ENCODE measurements around the gene UBE4B.

Gene UBE4B

GRCh38 chr1:10114746-10115145 is 82.0 kb downstream of the UBE4B start:
- DNase-seq (ENCODE audit: low read depth in 2 of 2): no peak

DNA sequence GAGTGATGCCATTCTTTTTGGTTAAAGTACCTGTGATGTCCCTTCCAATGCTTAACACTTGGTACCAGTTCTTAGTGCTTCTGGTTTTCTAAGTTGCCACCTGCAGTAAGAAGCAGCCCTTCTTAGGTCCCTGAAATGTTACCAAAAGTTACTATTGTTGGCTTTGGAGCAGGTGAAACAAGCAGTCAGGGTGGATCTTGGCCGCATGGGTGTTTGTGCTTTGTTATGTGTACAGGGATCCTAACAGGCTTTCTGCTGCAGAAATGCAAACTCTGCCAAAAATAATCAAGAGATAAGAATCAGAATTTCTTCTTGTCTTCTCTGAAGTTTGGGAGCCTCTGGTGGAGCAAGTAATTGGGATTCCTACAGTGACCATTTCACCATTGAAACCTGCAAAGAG is 84.4 kb downstream of the UBE4B start:
- no peak for DNase-seq (ENCODE audit: low read depth in 2 of 2)

DNA sequence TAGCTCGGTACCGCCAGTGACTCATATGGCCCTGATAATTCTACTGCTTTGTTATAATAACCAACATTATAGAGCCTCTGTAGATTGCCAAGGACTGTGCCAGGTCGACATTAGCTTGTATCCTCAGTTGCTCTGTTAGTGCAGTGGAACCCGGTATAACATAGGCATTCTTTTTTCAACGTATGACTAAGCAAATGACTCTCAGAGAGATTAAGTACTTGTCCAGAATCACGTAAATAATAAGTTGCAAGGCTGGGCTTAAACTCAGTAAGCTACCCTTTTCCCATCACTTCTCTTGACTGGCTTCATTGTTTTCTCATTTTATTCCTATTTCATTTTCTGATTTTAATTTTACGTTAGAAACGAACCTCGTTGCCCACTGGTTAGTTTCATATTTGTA is 85.1 kb downstream of the UBE4B start:
- no peak for DNase-seq (ENCODE audit: low read depth in 2 of 2)

DNA sequence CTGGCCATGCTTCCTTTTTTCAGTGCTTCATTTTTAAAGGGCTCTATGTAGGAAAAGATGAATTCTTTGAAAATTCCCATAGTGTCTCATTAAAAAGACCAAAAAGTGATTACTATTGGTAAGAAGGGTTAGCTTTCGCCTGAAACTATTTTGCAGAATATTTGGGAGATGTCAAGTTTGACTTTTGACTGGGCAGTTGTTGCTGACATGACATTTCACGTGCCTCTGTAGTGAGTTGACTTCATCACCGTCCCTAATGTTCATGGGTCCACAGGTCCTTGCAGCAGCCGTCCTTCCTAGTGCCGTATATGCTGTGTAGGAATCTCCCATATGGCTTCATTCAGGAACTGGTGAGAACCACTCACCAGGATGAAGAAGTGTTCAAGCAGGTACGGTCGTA is 88.9 kb downstream of the UBE4B start:
- no peak for DNase-seq (ENCODE audit: low read depth in 2 of 2)

DNA sequence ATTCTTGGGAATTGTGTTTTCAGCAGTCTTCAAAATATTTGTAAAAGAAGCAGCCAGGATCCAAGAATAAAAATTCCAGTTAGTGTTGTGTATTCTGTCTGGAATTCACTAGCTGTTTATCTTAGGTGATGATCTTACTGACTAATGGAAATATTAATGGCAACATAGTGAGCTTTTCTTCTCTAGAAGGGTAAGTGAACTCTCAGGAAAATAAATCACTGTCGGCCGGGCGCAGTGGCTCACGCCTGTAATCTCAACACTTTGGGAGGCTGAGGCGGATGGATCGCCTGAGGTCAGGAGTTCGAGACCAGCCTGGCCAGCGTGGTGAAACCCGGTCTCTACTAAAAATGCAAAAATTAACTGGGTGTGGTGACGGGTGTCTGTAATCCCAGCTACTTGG is 90.2 kb downstream of the UBE4B start:
- no peak for DNase-seq (ENCODE audit: low read depth in 2 of 2)

DNA sequence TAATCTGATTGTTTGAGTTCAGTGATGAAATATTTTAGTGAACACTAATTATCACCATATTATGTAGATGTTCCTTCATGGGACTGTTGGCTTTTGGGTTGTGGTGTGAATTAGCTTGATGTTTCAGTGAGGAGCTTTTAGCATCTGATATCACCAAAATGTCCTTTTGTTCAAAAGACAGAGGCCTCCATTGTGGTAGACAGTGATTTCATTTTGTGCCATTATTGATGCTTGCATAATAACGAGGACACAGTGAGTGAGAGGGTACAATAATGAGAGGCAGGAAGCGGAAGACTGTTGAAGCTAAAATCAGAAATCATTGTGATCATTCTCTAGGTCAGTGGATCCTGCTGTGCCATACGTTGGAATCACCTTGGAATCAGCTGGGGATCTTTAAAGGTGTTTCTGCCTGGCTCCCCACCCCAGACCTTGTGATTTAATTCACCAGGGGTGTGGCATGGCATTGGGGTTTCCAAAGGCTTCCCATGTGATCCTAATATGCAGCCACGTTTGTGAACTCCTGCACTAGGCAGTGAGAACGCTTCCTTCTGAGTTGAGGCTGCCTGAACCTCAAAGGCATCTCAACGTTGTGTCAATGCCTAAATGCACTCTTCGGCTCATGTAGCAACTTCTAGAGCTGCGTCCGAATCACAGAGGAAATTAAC is 95.5 kb downstream of the UBE4B start:
- DNase-seq (ENCODE audit: low read depth in 2 of 2): no peak

DNA sequence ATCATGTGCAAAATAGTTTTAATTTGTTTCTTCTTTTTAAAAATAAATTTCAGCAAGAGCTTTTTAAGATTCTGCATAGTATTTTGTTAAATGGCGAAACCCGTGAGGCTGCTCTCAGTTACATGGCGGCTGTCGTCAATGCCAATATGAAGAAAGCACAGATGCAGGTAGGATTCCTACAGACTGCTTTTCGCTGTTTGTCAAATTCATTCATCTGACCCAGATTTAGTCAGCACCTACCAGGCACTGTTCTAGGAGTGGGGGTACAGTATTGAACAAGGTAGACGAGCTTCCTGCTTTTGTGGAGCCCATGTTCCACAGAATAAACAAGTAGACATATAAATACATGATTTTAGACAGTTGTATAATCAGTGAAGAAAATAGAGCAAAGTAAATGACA is 99.6 kb downstream of the UBE4B start:
- no peak for DNase-seq (ENCODE audit: low read depth in 2 of 2)

DNA sequence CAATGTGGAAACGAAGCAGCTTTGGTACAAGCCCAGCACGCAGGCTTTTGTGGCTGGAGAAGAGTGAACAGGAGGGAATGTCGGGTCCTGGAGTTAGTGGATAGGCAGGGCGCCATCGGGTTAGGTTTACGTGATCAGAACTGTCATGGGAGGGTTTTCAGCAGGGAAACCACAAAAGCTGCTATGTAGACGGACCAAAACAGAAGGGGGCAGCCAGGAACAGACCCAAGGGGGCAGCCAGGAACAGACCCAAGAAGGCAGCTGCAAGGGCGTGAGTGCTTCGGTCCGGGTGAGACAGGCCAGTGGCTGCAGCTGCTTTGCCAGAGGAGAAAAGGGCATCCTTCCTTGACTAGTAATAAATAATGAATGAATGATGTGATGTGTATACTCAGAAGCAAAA is 100.1 kb downstream of the UBE4B start:
- no peak for DNase-seq (ENCODE audit: low read depth in 2 of 2)

GRCh38 chr1:10140981-10141380 is 108.2 kb downstream of the UBE4B start:
- no peak for DNase-seq (ENCODE audit: low read depth in 2 of 2)

GRCh38 chr1:10143961-10144485 is 111.3 kb downstream of the UBE4B start:
- no peak for DNase-seq (ENCODE audit: low read depth in 2 of 2)

- DNase-seq (ENCODE audit: low read depth in 2 of 2): no peak
Measured at GRCh38 chr1:10146391-10146790, 113.6 kb downstream of the UBE4B start.

DNA sequence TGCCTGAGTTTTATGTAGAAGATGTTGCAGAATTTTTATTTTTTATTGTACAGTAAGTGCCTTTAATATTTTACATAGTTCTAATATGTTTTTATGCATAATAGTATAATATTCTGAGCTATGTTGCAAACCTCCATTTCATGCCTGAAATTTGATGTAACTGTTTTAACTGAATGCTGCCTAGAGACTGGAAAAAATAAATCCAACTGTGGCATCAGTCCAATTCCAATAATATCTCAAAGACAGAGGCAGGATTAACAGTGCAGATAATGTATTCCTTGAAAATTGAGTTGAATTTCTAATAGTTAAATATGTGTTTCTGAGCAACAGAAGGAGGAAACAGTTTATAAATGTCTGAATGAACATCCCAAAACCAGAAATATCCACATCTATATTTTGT is 116.5 kb downstream of the UBE4B start:
- DNase-seq (ENCODE audit: low read depth in 2 of 2): no peak

DNA sequence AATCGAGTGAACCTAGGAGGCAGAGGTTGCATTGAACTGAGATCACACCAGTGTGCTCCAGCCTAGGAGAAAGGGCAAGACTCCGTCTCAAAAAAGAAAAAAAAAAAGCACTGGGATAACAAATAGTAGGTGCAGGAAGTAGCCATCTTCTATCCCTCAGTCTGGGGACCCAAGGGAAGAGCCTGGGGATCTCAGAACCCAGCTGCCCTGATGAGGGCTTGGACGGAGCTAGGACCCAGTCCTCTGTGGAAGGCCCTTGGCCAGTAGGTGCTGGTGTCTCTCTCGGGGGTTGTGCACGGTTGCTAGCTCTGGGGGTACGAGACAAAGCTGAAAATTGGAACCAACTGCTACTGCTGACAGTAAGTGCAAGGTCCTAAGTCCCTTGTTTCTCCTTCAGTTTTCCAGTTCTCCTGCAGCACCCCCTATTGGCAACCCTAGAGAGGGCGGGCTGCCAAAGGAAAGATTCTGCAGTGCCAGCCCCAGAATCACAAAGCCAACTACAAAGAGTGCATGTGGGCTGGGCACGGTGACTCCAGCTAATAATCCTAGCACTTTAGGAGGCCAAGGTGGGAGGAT is 120.0 kb downstream of the UBE4B start:
- peak in 1 of 2 donors; percentile 26 for DNase-seq (ENCODE audit: low read depth in 2 of 2)

DNA sequence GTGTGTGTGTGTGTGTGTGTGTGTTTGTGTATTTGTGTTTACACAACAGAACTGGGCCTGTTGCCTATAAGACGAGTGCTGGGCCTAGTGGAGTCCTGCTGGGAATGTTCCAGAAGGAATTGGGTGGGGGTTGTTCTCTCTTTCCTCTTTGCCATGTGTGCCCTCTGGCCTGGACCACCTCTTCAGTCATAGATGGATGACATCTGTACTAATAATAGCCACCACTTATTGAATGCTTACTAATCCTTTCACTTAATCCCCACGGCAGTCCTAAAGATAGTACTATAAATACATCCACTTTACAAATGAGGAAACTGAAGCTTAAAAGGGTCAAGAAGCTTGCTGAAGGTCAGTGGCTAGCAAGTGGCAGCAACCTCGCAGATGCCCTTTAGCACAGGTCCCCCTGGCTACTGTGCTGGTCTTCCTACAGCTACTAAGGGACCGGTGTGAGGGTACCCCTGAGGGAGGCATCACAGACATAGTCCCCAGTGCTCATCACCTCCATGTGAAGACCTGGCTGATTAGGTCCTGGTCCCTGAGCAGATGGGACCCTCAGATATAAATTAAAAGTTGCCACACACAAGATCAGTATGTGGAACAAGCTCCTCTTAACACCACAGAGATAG is 122.4 kb downstream of the UBE4B start:
- DNase-seq (ENCODE audit: low read depth in 2 of 2): no peak

GRCh38 chr1:10160173-10160572 is 127.4 kb downstream of the UBE4B start:
- no peak for DNase-seq (ENCODE audit: low read depth in 2 of 2)

DNA sequence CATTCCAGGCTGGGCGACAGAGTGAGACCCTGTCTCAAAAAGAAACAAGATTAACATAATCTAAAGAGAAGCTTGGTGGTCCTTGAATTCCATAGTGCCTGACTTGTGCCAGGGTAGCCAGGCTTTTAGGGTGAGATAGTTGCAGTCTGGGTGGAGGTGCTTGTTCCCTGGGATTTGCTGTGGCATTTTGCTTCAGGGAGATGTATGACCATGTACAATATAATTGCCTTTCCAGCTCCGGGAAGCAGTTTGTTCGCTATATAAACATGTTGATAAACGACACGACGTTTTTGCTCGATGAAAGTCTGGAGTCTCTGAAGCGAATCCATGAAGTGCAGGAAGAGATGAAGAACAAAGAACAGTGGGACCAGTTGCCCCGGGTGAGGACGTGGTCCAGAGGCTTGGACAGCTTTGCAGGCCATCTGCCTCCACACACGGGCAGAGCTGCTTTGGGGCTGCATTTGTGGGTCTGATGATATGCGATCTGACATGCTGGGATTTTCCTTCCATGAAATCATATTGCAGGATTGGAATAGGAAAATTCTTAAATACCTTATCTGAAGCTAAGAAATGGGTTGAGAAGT is 128.2 kb downstream of the UBE4B start:
- DNase-seq (ENCODE audit: low read depth in 2 of 2): no peak

- DNase-seq (ENCODE audit: low read depth in 2 of 2): no peak
Measured at GRCh38 chr1:10161541-10162290, 129.0 kb downstream of the UBE4B start.

DNA sequence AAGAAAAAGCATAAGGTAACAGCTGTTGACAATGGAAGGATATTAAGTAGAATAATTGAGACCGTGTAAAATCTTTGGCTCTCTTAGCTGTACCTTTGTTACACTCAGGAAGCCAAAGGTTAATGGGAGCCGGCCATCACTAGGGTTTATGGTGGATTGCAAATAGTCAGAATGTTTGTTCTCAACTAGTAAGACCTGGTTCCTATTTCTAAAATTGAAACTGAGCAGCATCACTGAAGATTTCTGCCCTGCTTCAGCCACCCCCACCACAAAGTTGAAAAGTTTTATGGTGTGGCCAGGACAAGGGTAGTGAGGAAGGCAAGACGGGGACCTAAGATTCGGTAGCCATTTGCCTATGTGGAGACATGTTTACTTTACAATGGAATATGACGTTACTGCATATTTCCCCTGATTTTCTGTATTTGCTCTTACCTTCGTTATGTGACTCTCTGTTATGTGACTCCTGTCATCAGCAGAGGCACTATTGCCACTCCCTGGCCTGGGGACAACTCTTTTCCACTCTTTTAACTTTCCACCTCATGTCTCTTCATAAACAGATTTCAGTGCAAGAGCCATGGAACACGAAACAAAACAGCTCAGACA is 136.3 kb downstream of the UBE4B start:
- DNase-seq (ENCODE audit: low read depth in 2 of 2): no peak

DNA sequence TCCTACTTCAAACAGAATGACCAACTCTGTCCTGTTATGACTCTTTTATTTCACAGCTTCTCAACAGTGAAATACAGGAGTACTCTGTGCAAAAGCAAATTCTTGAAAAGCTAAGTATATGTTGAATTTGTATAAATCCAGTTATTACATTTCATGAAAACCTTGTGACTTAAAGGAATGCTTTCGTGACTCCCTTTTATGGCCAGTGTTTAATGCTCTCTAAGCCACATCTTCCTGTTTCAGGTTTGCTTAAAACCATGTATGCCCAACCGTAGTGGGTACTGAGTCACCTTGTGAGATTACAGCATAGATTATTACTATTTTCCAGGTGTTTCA is 137.4 kb downstream of the UBE4B start:
- no peak for DNase-seq (ENCODE audit: low read depth in 2 of 2)

DNA sequence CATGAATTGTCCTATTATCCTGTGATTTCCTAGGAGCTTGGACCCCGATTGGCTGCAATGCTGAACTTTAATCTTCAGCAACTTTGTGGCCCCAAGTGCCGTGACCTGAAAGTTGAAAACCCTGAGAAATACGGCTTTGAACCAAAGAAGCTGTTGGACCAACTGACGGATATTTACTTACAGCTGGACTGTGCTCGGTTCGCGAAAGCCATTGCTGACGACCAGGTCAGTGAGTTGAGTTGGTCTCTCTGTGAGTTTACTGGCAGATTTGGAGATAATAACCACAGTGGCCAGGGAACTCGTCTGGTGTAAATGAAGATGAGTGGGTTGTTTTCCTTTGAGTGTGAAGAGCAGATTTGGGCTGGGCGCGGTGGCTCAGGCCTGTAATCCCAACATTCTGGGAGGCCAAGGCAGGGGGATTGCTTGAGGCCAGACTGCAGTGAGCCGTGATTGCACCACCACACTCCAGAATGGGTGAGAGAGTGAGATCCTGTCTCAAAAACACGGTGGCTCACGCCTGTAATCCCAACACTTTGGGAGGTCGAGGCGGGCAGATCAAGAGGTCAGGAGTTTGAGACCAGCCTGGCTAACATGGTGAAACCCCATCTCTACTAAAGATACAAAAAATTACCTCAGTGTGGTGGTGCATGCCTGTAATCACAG is 138.5 kb downstream of the UBE4B start:
- no peak for DNase-seq (ENCODE audit: low read depth in 2 of 2)

GRCh38 chr1:10171995-10172669 is 139.4 kb downstream of the UBE4B start:
- no peak for DNase-seq (ENCODE audit: low read depth in 2 of 2)

Measured in stimulated activated CD8-positive, alpha-beta memory T cell treated with anti-CD3 and anti-CD28 coated beads, Interleukin-2, amount 100 ng/mL, for 48 hours (primary cell).